HG03354 (cell line): ENCODE data around the gene SAMD5.

Experiments used
- ATAC-seq: cut with Tn5 transposase; IDR thresholded peaks from one replicate; pipeline ENCODE4 v1.9.1; 2021; ENCODE audit warnings: mild to moderate bottlenecking; ENCODE audit not compliant: unreplicated experiment, poor library complexity, severe bottlenecking

Gene SAMD5

DNA sequence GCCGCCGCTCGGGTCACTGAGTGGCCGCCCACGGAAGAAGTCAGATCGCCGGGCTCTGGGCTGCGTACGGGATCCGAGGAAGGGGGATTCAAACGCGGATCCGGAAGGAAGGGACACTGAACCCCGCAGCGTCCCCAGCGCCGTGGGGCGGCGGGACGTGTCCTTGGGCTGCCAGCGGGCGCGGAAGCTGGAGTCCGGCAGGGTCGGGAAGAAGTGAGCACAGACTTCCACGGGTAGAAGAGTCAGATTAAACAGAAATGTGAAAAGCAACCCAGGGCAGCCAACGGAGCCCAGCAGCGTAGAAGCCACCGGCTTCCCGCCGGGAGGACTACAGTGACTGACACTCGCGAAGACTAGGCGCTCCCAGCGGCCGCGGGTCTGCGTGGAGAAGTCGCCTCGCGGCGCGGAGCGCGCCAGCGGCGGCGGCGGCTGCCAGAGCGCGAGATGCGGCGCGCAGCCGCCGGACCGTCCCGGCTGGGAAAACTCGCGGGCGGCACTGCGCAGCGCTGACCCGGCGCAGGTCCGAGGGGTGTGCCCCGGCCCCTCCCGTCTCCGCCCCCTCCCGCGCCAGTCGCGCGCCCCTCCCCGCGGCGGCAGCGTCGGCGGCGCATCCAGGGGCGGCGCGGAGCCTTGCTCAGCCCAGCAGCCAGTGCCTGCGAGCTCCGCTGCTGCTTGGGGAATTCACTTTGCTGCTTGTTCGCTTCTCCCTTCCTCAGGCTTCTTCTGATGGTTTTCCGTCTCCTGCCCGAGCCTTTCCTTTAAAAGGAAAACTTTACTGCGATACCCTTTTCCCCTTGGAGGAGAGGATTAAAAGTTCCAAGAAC lies at the start of gene SAMD5:
SAMD5 (plus strand) TSS at position 649 of the 824 bp plus-strand sequence. CDS start 239 bp downstream, outside the sequence.
- peak; percentile 59 for ATAC-seq

DNA sequence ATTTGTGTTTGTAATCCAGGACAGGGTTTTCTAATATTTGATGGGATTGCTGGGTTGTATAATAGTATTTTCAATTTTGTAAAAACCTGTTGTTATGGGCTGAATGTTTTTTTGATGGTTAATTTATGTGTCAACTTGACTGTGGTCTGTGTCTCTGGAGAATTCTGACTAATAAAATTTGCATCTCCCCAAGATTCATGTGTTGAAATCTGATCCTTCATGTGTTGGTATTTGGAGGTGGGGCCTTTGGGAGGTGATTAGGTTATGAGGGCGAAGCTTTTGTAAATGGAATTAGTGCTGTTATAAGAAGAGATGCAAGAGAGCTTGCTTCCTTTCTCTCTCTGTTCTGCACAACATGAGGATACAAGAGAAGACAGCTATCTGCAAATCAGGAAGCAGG lies 48.7 kb upstream of the SAMD5 start:
- ATAC-seq = no peak

DNA sequence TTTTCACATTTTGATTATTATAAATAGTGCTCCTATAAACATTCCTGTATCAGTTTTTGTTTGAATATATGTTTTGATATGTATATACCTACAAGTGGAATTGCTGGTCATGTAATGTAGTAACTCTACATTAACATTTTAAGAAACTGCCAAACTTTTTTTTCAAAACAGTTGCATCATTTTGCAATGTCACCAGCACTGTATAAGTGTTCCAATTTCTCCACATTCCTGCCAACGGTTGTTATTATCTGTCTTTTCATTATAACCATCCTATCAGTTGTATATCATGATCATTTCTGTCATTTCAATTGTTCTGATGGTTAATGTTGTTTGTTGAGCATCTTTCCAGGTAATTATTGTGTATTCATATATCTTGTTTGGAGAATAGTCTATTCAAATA lies 44.8 kb upstream of the SAMD5 start:
- no peak for ATAC-seq

DNA sequence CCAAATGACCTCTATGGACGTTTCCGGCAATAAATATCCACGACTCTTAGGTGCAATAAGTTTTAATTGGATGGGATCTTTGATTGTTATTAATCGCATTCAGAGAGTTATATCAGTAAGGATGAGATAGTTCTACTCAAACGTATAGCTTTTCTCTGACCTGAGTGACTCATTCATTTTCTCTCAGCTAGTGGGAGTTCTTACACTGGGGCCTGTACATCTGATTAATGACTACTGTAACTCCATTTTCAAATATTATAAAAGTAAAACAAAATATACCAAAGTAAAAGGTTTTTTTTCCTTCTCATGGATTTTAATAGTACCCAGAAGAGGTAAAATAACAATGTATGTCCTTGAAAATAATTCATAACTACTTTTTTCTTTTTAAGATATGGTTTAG lies 41.1 kb upstream of the SAMD5 start:
- no peak for ATAC-seq

DNA sequence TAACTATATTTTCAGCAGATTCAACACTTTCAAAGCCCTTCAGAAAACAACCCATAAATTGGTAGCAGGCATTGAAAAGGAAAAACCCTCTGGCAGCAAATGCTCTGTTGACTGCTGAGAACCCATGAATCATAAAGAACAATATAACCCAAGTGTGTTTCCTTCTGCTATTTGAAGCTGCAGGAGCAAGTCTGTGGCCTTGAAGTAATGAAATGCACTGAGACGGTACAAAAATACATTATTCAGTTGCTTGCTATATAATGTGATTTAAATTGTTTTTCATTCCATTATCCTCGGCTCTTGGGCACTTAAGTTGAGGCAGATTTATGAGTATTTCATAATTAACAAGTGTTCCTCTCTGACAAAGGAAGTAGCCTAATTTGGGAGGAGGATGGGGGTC lies 40.6 kb upstream of the SAMD5 start:
- no peak for ATAC-seq

DNA sequence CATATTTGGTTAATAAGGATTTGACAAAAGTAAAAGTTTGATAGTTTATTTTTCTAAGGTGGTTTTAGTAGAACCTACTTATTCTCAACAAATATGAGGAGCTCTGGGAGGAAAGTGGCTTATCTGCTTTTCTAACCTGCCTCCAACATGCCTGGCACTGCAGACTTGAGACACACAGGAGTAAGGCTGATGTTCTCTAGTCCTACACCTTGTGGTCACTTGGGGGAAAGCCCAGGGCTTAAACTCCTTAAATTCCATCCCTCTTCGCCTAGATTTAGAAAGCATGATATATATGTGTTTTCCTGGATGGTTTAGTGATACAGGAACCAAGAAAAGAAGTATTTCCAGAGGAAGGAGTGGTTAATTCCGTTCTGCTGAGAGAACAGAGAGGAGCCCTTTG lies 39.9 kb upstream of the SAMD5 start:
- ATAC-seq = no peak

DNA sequence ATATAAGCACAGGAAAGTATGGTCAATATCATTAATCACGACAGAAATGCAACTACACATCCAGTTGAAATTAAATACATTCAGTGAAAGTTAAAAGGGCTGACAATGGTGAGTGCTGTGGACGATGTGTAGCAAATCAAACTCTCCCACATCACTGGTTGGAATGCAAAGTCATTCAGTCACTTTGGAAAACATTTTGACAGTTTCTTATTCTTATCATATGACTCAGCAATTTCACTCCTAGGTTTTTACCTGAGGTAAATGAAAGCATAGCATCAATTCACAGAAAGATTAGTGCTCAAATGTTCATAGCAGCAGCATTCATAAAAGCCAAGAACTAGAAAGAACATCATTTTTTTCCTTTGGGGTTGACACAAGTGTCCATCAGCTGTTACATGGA lies 28.6 kb upstream of the SAMD5 start:
- no peak for ATAC-seq

DNA sequence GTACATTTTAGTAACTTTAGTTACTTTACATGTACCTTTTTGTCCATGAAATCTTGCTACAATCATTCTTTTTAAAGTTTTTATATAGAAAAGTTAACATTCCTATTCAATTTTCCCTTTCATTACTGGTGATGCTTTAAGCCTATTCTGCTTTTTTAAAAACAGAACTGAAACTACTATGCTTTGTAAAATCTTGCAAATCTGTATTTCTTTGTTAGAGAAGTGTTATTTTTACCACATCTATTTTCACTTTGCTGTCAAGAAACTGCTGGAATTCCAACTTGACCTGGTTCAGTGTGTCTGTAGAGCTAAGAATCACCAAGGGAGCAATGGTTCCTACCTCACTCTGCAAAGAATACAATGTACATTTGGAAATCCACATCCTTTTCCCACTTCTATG lies 21.8 kb upstream of the SAMD5 start:
- no peak for ATAC-seq

DNA sequence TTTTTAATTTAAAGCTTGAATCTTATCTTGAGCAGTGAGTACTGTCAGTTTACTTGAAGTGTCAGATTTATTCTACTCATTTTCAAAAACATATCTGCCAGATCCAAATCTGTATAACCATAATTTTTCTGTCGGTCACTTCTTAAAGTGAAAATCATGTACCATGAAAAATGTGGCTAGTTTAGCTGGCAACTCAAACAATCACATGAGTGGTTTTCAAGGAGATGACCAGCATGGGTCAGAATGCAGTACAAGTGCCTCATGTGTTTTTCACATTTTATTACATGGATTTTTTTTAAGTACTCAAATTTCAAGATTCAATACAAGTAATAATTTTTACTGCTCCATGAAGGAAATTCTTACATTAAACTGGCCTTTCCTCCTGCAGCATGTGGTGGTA lies 11.0 kb upstream of the SAMD5 start:
- no peak for ATAC-seq

DNA sequence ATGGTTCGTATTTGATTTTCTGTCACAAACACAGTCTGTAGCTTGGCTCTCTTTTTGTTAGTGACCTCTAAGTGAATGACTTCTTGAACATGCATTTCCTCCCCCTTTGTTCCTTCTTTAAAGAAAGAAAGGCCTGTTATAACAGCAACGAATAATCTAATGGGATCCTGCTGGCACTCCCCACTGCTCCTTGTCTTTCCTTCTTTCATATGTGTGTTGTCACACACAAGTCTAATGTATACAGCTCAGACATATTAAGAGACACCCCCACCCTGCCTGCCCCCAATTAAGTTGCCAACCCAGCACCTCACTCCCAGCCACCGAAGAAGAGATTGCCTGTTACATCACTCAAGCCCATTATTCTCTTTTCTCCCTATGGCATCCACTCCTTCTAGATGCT lies 4.9 kb upstream of the SAMD5 start:
- no peak for ATAC-seq

DNA sequence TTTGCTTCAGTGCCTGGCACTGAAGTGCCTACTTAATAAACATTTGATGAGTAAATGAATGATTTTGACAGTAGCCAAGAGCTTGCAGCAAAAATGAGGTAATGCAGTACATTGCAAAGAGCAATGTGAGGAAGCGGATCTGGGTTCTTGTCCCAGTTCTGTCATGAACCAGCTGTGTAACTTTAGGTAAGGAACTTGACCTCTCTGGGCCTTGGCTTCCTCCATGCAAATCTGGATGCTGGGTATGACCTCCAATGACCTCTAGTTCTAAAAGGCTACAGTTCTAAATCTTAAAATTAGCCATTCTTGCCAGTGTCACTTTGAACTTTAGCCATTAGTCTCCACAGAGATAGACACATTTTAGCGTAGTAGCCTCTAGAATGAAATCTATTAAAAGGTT lies 3.6 kb upstream of the SAMD5 start:
- ATAC-seq = no peak

DNA sequence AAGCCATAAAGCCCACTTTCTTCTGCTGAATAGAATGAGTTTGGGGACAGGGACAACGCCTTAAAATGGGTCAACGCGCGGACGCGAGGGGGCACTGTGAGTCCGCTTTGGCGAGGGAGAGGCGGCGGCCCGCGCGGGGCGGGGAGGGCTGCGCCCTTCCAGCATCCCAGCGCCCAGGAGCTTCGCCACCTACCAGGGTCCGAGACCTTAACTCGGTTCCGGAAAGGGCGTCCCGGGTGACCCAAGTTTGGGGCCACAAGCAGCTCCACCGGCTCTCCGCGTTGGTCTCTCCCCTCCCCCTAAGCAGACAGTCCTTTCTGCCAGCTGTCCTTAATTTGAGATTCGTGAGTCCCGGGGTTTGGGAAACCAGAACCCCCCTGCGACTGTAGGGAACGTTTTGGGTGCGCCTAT lies 1.8 kb upstream of the SAMD5 start:
- ATAC-seq = peak; percentile 35

DNA sequence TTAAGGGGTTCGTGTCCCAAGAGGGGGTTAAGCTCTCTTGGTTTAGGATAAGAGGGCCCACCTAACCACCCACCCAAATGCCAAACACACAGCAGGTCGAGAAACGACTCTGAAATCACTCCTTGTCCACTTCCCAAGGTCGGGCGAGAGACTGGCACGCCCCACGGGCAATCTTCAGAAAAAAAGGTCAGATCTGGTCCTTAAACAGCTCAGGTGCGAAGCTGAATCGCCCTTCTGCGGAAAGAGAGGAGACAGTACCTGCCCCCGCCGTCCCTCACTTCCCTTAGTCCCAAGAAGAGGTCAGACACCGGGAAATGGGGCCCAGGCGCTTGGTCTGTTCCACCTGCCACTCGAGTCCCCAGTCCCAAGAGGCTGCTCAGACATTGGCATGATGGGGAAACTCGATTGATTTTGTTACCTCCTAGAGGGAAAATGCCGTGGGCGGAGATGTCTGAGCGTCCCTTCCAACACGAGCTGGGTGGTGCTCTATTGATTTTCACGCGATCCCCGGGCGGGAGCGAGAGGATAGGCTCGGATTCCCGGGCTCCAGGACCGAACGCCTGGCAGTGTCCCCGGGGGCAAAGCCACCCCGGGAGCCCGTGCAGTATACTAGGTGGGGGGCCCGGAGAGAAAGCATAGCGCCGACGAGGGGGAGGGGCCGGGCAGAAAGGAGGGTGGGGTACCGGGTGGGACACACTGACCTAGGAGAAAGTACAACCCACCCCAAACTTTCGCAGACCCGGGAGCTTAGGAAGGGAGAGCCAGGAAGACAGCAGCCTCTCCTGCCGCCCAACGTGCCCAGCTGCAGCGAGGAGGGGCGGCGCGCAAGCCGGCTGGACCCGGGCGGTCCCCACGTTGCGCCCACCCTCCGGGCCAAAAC lies 1.1 kb upstream of the SAMD5 start:
- peak; percentile 4 for ATAC-seq

DNA sequence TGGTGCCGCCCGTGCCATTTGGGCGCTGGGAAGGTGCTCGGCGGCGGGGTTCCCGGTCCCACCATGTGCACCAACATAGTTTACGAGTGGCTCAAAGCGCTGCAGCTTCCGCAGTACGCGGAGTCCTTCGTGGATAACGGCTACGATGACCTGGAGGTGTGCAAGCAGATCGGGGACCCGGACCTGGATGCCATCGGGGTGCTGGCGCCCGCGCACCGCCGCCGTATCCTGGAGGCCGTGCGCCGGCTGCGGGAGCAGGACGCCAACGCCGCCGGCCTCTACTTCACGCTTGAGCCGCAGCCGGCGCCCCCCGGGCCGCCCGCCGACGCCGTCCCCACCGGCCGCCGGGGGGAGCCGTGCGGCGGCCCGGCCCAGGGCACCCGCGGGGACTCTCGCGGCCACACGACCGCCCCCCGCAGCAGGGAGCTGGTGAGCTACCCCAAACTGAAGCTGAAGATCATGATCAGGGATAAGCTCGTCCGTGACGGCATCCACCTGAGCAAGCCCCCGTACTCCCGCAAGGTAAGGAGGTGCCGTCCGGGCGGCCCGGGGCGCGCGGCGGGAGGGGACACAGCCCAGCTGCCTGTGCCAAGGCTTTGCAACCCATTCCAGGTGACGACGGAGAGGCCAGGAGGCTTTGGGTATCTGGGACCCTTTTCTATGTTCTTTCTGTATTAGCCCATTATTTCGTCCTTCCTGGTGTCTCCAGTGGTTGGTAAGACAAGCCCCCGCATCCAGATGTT lies 547 bp downstream of the SAMD5 start:
- ATAC-seq = peak; percentile 31

DNA sequence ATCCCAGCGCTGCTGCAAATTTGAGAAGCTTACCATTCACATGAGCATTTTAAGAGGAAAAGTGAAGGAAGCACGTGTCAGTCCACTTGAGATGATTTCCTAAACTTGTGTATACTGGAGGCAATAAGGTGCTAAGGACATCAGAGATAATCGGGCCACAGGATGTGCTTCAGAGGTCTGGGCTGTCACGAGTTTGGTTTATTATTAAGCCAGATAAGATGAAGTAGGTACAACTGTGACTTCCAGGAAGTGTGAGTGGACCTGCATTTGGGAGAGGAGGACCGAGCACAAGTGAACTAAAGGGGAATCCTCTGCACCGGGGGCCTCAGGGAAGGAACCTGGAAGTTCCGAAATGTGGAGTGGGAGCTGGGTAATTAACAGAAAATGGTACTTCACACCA lies 1.4 kb downstream of the SAMD5 start:
- ATAC-seq = peak; percentile 63

DNA sequence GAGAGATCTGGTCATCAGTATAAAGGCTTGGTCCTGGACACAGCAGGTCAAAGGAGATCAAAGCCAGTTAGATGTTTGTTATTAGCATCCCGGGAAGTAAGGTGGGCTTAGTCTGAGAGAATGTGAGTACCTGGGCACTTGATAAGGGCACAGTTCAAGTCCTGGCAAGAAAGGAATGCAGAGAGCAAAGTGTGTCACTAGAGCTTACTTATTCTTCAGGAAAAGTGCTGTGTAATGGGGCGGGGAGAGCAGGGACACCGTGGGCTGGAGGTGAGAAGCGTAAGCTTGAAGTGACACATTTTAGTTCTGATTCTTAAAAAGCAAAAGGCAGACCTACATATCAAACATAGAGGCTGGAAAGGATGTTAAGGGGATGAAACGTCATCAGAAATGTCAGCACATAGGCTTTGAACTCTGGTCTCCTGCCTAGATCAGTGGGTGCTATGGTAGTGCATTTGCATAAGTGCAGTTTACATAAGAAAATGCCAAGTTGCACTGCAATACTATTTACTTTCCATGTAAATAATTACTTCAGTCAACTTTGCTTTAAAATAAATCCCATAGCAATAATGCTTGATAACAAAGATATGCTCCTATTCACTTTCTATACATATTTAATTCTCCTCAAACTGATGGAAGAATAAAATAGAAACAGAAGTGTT lies 2.6 kb downstream of the SAMD5 start:
- no peak for ATAC-seq

DNA sequence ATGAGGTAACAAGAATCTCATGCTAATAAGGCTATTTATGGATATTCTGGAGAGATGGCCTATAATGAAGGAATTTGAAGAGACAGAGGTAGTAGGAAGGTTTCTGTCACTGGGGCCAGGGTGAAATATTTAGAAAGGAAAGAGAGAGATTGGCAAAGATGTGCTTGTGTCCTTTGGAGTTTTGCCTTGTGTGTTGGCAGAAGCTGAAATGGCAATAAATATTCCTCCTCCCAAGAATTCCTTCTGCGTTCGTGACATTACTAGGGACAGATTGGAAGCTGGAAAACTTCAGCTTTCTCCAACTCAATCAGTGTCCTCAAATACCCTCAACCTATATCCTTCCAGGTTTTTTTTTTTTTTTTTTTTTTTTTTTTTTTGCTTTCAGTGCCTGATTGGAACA lies 6.3 kb downstream of the SAMD5 start:
- ATAC-seq = no peak

DNA sequence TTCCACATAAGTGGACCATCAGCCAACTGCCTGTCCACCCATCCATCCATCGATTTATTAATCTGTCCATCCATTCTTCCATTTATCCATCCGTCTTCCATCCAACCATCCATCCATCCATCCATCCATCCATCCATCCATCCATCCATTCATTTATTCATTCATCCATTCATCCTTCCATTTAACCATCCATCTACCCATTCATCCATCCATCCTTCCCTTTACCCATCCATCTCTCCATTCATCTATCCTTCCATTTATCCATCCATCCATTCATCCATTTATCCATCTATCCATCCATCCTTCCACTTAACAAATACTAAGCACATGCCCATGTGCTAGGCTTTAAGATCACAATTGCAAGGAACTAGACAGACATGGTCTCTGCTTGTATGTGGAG lies 6.8 kb downstream of the SAMD5 start:
- ATAC-seq = no peak

DNA sequence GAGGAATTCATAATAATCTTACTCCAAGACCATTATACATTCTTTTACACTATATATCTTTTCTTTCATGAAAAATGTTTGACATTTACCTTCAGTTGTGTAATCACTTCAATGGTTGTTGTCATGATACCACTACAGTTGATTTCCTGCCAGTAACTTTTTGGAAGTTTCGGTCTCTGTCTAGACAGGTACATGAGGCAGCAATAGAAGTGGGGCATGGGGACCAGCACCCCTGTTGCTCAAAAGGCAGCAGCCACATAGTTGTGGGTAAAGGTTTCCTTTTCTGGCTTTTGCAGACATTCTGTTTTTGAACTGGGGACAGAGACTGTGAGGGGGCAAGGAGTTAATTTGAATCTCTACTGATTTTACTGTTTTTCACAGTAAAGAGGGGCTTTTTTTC lies 14.1 kb downstream of the SAMD5 start:
- no peak for ATAC-seq
